Panc1 (cell line): ENCODE measurements around the gene NUDT2. TPM values are rescaled to one million over a fixed set of nuclear protein-coding genes. Genes with fewer than 3 reads are reported as not detected.

Experiments
- ATAC-seq: fragments of 200-7000 bp; cut with Tn5 transposase; 2 replicates; pipeline ENCODE4 v1.9.1; 2020; ENCODE audit warnings: mild to moderate bottlenecking, moderate library complexity
- BruUV-seq: library from RNA; stranded (reverse); fragments of 400-500 nt; replicated peaks from 2 replicates; lab custom pipeline; 2021; lab: Mats Ljungman, UMichigan
- CTCF ChIA-PET: fragments of 300-600 bp; sonication (Branson Sonifier 250); formaldehyde crosslinking; loops from one replicate; lab custom pipeline; 2022; ENCODE audit warnings: antibody characterized with exemption; lab: Charles Lee
- POLR2A ChIA-PET: fragments of 300-600 bp; sonication (Branson Sonifier 250); formaldehyde crosslinking; loops from one replicate; lab custom pipeline; 2022; ENCODE audit warnings: antibody characterized with exemption; lab: Charles Lee
- DNase-seq: peaks from one replicate; pipeline ENCODE4 v3.0.0-alpha.2; 2010; ENCODE audit warnings: low read depth, low spot score
- H3K27ac ChIP-seq: 2 replicates; pipeline ENCODE4 v1.5.1; 2011; ENCODE audit warnings: mild to moderate bottlenecking, low read length, inconsistent platforms
- H3K27me3 ChIP-seq: fragments of 200-500 bp; sonication (Bioruptor generic); 2 replicates; pipeline ENCODE4 v1.6.0; 2014; ENCODE audit warnings: low read length, inconsistent platforms; ENCODE audit not compliant: control insufficient read depth, insufficient read depth
- H3K36me3 ChIP-seq: fragments of 200-500 bp; sonication (Bioruptor generic); 2 replicates; pipeline ENCODE4 v1.5.1; 2014; ENCODE audit warnings: inconsistent platforms, mild to moderate bottlenecking, low read length, moderate library complexity; ENCODE audit not compliant: control insufficient read depth, insufficient read depth
- H3K4me1 ChIP-seq: 2 replicates; pipeline ENCODE4 v1.5.1; 2011; ENCODE audit warnings: inconsistent platforms, mild to moderate bottlenecking, low read length, moderate library complexity; ENCODE audit not compliant: control insufficient read depth, insufficient read depth
- H3K4me3 ChIP-seq, 2 experiments: 2 replicates each; pipeline ENCODE4 v1.5.1; 2011 to 2012; ENCODE audit warnings: low read depth in 2 of 2, low read length in 2 of 2, mild to moderate bottlenecking in 2 of 2, inconsistent platforms in 1 of 2, moderate library complexity in 1 of 2
- H3K9me3 ChIP-seq: fragments of 200-500 bp; sonication (Bioruptor generic); 2 replicates; pipeline ENCODE4 v1.5.1; 2014; ENCODE audit warnings: low read depth, mild to moderate bottlenecking, inconsistent platforms, low read length, moderate library complexity; ENCODE audit not compliant: control insufficient read depth, insufficient read depth
- CTCF ChIP-seq: fragments of 450-650 bp; IDR thresholded peaks from 2 replicates; pipeline ENCODE4 v1.5.1; 2017; ENCODE audit warnings: mild to moderate bottlenecking
- POLR2AphosphoS5 ChIP-seq: IDR thresholded peaks from 2 replicates; pipeline ENCODE4 v1.6.1; 2012; ENCODE audit warnings: mild to moderate bottlenecking, low read depth, low read length, moderate library complexity
- REST ChIP-seq, 2 experiments: IDR thresholded peaks; 2 replicates each; pipeline ENCODE4 v1.6.1; 2011 to 2012; ENCODE audit warnings: low read depth in 2 of 2, control low read depth in 1 of 2, low read length in 1 of 2, mild to moderate bottlenecking in 1 of 2, moderate library complexity in 1 of 2; ENCODE audit not compliant: insufficient read depth in 1 of 2
- SIN3A ChIP-seq: IDR thresholded peaks from 2 replicates; pipeline ENCODE4 v1.6.1; 2012; ENCODE audit warnings: low read depth, mild to moderate bottlenecking, low read length, moderate library complexity, borderline replicate concordance; ENCODE audit not compliant: insufficient read depth
- TCF7L2 ChIP-seq: IDR thresholded peaks from 2 replicates; pipeline ENCODE4 v1.6.1; 2011; ENCODE audit warnings: mild to moderate bottlenecking, low read depth, low read length, inconsistent platforms
- in situ Hi-C: cut with HindIII; loops from 2 replicates; pipeline ENCODE4 v1.10.0; 2016; ENCODE audit warnings: low sequenced_read_pairs, low pct_unique_long_range_greater_than_20kb
- intact Hi-C: fragments of 100-400 bp; cut with micrococcal nuclease; formaldehyde crosslinking; loops from one replicate; pipeline ENCODE4 v1.10.0; 2022; ENCODE audit not compliant: unreplicated experiment
- total RNA-seq: library from RNA; stranded (reverse); gene quantifications from one replicate; pipeline ENCODE4 v1.2.1, GENCODE V29; 2021; ENCODE audit not compliant: unreplicated experiment

The NUDT2 gene
- total RNA-seq, 1 experiment from 2014 or later: 36.2 TPM

- no peak overlapping the region for H3K4me3 ChIP-seq
- ATAC-seq (no peak), DNase-seq (no peak)
- no peaks in the 10 kb centered on the region for H3K36me3 ChIP-seq
- no TSS peak for BruUV-seq
- no peaks in the 10 kb centered on the region for H3K9me3 ChIP-seq
- ChIA-PET POLR2A (no interaction called here), CTCF (interaction anchor here (1.3 kb wide), 1 partner anchor 20 kb away, joined by 3 read pairs; no protein-coding TSS in a partner anchor)
- TF ChIP-seq TCF7L2 (no peak), POLR2AphosphoS5 (no peak), REST (IDR thresholded peaks at IDR 0.05; ENCODE audit: insufficient read depth in 1 of 2, low read depth in 2 of 2, low read length in 1 of 2) (no peak), CTCF (no peak), SIN3A (no peak)
- no peak overlapping the region for H3K27ac ChIP-seq
- intact Hi-C loops (no loop called here), in situ Hi-C loops (no loop called here)
- no peaks in the 10 kb centered on the region for H3K27me3 ChIP-seq
- H3K4me1 ChIP-seq: peaks cover 11% of the 10 kb centered on the region
Measured at GRCh38 chr9:34383904-34384303, 54.5 kb downstream of the NUDT2 start.

- BruUV-seq: no TSS peak
- DNase-seq (no peak), ATAC-seq (no peak)
- Histone ChIP-seq H3K27me3 (no peaks in the 10 kb centered on the region), H3K4me1 (peaks cover 9% of the 10 kb centered on the region), H3K9me3 (no peaks in the 10 kb centered on the region), H3K27ac (no peak overlapping the region), H3K4me3 (no peak overlapping the region), H3K36me3 (no peaks in the 10 kb centered on the region)
- TF ChIP-seq REST (IDR thresholded peaks at IDR 0.05; ENCODE audit: insufficient read depth in 1 of 2, low read depth in 2 of 2, low read length in 1 of 2) (no peak), SIN3A (no peak), POLR2AphosphoS5 (no peak)
- ChIA-PET CTCF (interaction anchor here (1.3 kb wide), 1 partner anchor 19 kb away, joined by 3 read pairs; no protein-coding TSS in a partner anchor), POLR2A (no interaction called here)
- intact Hi-C loops: no loop called here
- in situ Hi-C loops: no loop called here
Measured at GRCh38 chr9:34384368-34385165, 55.2 kb downstream of the NUDT2 start.
